Panc1 (cell line): ENCODE data around the gene CENPP.

Source experiments
- POLR2AphosphoS5 ChIP-seq: IDR thresholded peaks from 2 replicates; pipeline ENCODE4 v1.6.1; 2012; ENCODE audit warnings: mild to moderate bottlenecking, low read depth, low read length, moderate library complexity
- SIN3A ChIP-seq: IDR thresholded peaks from 2 replicates; pipeline ENCODE4 v1.6.1; 2012; ENCODE audit warnings: low read depth, mild to moderate bottlenecking, low read length, moderate library complexity, borderline replicate concordance; ENCODE audit not compliant: insufficient read depth
- TCF7L2 ChIP-seq: IDR thresholded peaks from 2 replicates; pipeline ENCODE4 v1.6.1; 2011; ENCODE audit warnings: mild to moderate bottlenecking, low read depth, low read length, inconsistent platforms
- TF ChIP-seq, protein P1 (sequence below): fragments of 450-650 bp; IDR thresholded peaks from 2 replicates; pipeline ENCODE4 v1.5.1; 2017; ENCODE audit warnings: mild to moderate bottlenecking

DNA sequence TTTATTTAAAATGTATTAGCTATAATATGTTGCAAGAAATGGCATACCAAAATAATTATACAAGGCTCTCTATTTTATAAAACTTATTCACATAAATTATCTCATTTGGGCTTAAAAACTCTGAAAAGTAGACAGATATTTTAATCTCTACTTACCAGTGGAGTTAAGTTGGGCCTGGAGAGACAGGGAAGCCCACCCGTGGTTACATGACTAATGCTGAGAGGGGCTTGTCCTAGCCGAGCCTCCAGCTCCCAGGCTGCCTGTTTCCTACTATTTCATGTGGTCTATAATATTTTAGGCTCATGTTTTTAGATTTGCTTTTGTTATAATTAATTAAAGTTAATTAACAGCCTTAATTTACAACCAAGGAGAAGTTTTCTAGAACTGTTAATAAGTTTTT is 177.4 kb downstream of the CENPP start:
- TF ChIP-seq, protein P1, sequence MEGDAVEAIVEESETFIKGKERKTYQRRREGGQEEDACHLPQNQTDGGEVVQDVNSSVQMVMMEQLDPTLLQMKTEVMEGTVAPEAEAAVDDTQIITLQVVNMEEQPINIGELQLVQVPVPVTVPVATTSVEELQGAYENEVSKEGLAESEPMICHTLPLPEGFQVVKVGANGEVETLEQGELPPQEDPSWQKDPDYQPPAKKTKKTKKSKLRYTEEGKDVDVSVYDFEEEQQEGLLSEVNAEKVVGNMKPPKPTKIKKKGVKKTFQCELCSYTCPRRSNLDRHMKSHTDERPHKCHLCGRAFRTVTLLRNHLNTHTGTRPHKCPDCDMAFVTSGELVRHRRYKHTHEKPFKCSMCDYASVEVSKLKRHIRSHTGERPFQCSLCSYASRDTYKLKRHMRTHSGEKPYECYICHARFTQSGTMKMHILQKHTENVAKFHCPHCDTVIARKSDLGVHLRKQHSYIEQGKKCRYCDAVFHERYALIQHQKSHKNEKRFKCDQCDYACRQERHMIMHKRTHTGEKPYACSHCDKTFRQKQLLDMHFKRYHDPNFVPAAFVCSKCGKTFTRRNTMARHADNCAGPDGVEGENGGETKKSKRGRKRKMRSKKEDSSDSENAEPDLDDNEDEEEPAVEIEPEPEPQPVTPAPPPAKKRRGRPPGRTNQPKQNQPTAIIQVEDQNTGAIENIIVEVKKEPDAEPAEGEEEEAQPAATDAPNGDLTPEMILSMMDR, result no peak
- TF ChIP-seq TCF7L2 (no peak), POLR2AphosphoS5 (no peak), SIN3A (no peak)
